Chondrocyte (in vitro differentiated cells): ENCODE results near the gene MYH7. TPM values are rescaled to one million over a fixed set of nuclear protein-coding genes. Genes with fewer than 3 reads are reported as not detected.

ENCODE experiments used
- DNase-seq: peaks from one replicate; pipeline ENCODE4 v3.0.0; 2021; ENCODE audit warnings: mixed read lengths, low spot score
- H3K27ac Mint-ChIP-seq: one replicate; pipeline ENCODE4 v1.8.0; 2021; ENCODE audit warnings: mild to moderate bottlenecking, moderate library complexity, mixed read lengths; ENCODE audit not compliant: unreplicated experiment
- H3K27me3 Mint-ChIP-seq: 2 replicates; pipeline ENCODE4 v1.8.0; 2021; ENCODE audit warnings: low read depth, mixed read lengths
- H3K36me3 Mint-ChIP-seq: 2 replicates; pipeline ENCODE4 v1.8.0; 2021; ENCODE audit warnings: low read depth, mixed read lengths
- H3K4me1 Mint-ChIP-seq: 2 replicates; pipeline ENCODE4 v1.8.0; 2021; ENCODE audit warnings: low read depth, mild to moderate bottlenecking, mixed read lengths
- H3K4me3 Mint-ChIP-seq: one replicate; pipeline ENCODE4 v1.8.0; 2021; ENCODE audit warnings: mild to moderate bottlenecking, moderate library complexity, mixed read lengths; ENCODE audit not compliant: unreplicated experiment
- H3K9me3 Mint-ChIP-seq: 2 replicates; pipeline ENCODE4 v1.8.0; 2021; ENCODE audit warnings: low read depth, mixed read lengths
- total RNA-seq: library from RNA; stranded (reverse); gene quantifications from 3 replicates; pipeline ENCODE4 v1.2.1, GENCODE V29; 2021
- TF ChIP-seq, protein P1 (sequence below): fragments of 200-600 bp; sonication (generic); IDR thresholded peaks from 2 replicates; pipeline ENCODE4 v1.5.0; 2021; ENCODE audit warnings: antibody characterized with exemption, mild to moderate bottlenecking, moderate library complexity

MYH7 gene
- total RNA-seq, 1 donor from 2014 or later: not detected

- H3K4me3 Mint-ChIP-seq: no peak overlapping the region
- no peaks in the 10 kb centered on the region for H3K9me3 Mint-ChIP-seq
- H3K36me3 Mint-ChIP-seq: no peaks in the 10 kb centered on the region
- TF ChIP-seq, protein P1, sequence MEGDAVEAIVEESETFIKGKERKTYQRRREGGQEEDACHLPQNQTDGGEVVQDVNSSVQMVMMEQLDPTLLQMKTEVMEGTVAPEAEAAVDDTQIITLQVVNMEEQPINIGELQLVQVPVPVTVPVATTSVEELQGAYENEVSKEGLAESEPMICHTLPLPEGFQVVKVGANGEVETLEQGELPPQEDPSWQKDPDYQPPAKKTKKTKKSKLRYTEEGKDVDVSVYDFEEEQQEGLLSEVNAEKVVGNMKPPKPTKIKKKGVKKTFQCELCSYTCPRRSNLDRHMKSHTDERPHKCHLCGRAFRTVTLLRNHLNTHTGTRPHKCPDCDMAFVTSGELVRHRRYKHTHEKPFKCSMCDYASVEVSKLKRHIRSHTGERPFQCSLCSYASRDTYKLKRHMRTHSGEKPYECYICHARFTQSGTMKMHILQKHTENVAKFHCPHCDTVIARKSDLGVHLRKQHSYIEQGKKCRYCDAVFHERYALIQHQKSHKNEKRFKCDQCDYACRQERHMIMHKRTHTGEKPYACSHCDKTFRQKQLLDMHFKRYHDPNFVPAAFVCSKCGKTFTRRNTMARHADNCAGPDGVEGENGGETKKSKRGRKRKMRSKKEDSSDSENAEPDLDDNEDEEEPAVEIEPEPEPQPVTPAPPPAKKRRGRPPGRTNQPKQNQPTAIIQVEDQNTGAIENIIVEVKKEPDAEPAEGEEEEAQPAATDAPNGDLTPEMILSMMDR: no peak
- H3K27ac Mint-ChIP-seq: no peak overlapping the region
- peaks cover 28% of the 10 kb centered on the region for H3K27me3 Mint-ChIP-seq
- no peaks in the 10 kb centered on the region for H3K4me1 Mint-ChIP-seq
- no peak for DNase-seq
Observed at GRCh38 chr14:23377198-23377550, 58.3 kb downstream of the MYH7 start.

GRCh38 chr14:23376482-23377197 is 58.8 kb downstream of the MYH7 start, which contains the start of gene CMTM5:
CMTM5 (plus strand) TSS chr14:23377046; CDS start chr14:23377252, 206 bp downstream.
- no peaks in the 10 kb centered on the region for H3K36me3 Mint-ChIP-seq
- H3K9me3 Mint-ChIP-seq: no peaks in the 10 kb centered on the region
- H3K27me3 Mint-ChIP-seq: peaks cover 23% of the 10 kb centered on the region
- no peak within 1 kb of the TSS for H3K27ac Mint-ChIP-seq
- TF ChIP-seq, protein P1: no peak
- no peaks in the 10 kb centered on the region for H3K4me1 Mint-ChIP-seq
- no peak for DNase-seq
- no peak within 1 kb of the TSS for H3K4me3 Mint-ChIP-seq

- Mint-ChIP-seq H3K9me3 (no peaks in the 10 kb centered on the region), H3K4me3 (no peak overlapping the region), H3K4me1 (no peaks in the 10 kb centered on the region), H3K36me3 (no peaks in the 10 kb centered on the region), H3K27me3 (peaks cover 22% of the 10 kb centered on the region), H3K27ac (no peak overlapping the region)
- no peak for DNase-seq
- TF ChIP-seq, protein P1: no peak
Observed at GRCh38 chr14:23375527-23376251, 59.8 kb downstream of the MYH7 start.

GRCh38 chr14:23373041-23373440 is 62.4 kb downstream of the MYH7 start:
- Mint-ChIP-seq H3K36me3 (no peaks in the 10 kb centered on the region), H3K4me1 (no peaks in the 10 kb centered on the region), H3K27me3 (peaks cover 12% of the 10 kb centered on the region), H3K27ac (no peak overlapping the region), H3K9me3 (no peaks in the 10 kb centered on the region), H3K4me3 (no peak overlapping the region)
- DNase-seq: no peak
- TF ChIP-seq, protein P1: no peak

DNA sequence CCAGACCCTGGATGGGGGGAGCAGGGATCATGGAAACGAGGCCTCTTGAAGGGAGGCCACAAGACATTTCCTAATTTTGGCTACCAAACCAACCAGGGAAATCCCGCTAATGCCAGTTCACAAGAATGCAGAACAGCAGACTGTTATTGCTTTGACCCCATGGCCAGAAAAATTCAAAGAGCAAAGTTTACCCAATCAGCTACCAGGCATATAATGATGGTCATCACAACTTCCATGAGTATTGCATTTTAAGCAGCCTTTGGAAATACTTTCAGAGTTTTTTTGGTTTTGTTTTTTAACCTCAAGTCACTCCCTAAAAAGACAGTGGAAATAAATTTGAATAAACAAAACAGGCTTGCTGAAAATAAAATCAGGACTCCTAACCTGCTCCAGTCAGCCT is 63.0 kb downstream of the MYH7 start, which contains the start of gene IL25:
TSS of gene IL25 (plus strand) at position 301 of the 400 bp plus-strand sequence.
- Mint-ChIP-seq H3K4me3 (no peak within 1 kb of the TSS), H3K4me1 (no peaks in the 10 kb centered on the region), H3K27me3 (peaks cover 12% of the 10 kb centered on the region), H3K36me3 (no peaks in the 10 kb centered on the region), H3K9me3 (no peaks in the 10 kb centered on the region), H3K27ac (no peak within 1 kb of the TSS)
- TF ChIP-seq, protein P1: no peak
- DNase-seq: no peak
